Germinal center (tissue), 1 donor: ENCODE data around the gene RNF113B.

Experiments used
- DNase-seq: peaks from one replicate; pipeline ENCODE4 v3.0.0; 2012; ENCODE audit warnings: mixed read lengths, low spot score

The RNF113B gene

GRCh38 chr13:98141091-98141490 is 36.0 kb downstream of the RNF113B start:
- no peak for DNase-seq

GRCh38 chr13:98134901-98135300 is 42.2 kb downstream of the RNF113B start:
- no peak for DNase-seq

GRCh38 chr13:98133946-98134345 is 43.1 kb downstream of the RNF113B start:
- DNase-seq: peak; percentile 9

GRCh38 chr13:98129059-98129746 is 47.9 kb downstream of the RNF113B start:
- no peak for DNase-seq
